ENCODE measurements around the gene GATA3. TPM values are rescaled to one million over a fixed set of nuclear protein-coding genes. Genes with fewer than 3 reads are reported as not detected.

GATA3 gene
- total and polyA plus RNA-seq, 2 of the 8 experiments (the other 6 are each of a cell fraction or from before 2014, with no cell fraction given) = 0.02 to 0.43 TPM

DNA sequence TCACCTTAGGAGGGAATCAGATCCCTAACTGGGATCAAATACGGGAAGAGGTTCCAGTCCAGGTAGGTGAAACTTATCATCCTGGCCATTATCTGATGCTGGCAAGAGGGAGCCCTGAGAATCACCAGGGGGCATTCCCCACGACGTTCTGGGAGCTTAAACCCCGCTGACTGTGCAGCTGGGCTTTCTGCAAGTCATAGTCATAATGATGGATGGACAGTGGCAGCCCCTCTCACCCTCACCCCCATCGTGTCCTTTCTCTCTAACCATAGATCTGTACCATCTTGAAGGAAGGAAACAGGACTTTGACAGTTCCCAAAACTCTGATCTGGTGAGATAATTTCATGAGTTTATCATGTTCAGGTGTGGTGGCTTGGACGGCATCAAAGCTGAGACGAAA lies 50.2 kb downstream of the GATA3 start:
- Histone ChIP-seq H2AFZ (ENCODE audit: low read length) (no peak overlapping the region), H2BK5ac (ENCODE audit: low read depth, low read length) (no peak overlapping the region), H3K4me3 (ENCODE audit: extremely low read depth in 1 of 4, insufficient read depth in 2 of 4, low read depth in 3 of 4, low read length in 4 of 4) (no peak overlapping the region), H3K56ac (replicated peaks; ENCODE audit: insufficient read length, low read depth, low read length) (no peak overlapping the region), H4K5ac (ENCODE audit: insufficient read length, low read depth, low read length) (no peak overlapping the region), H3K23ac (ENCODE audit: insufficient read length) (no peak overlapping the region), H3K79me1 (ENCODE audit: low read depth, low read length) (no peaks in the 10 kb centered on the region), H3K18ac (ENCODE audit: extremely low read depth, low read length) (no peak overlapping the region), H3K79me2 (ENCODE audit: control insufficient read depth in 1 of 2, insufficient read depth in 2 of 2, low read length in 2 of 2) (no peaks in the 10 kb centered on the region), H3K9me3 (ENCODE audit: insufficient read depth in 2 of 2, low read depth in 1 of 2, low read length in 1 of 2) (no peaks in the 10 kb centered on the region), H4K8ac (ENCODE audit: extremely low read depth, insufficient read depth, low read length) (no peak overlapping the region), H3K14ac (ENCODE audit: insufficient read length) (no peak overlapping the region), H3K4me2 (ENCODE audit: insufficient read depth in 1 of 2, low read depth in 2 of 2, low read length in 2 of 2) (no peak overlapping the region), H3K36me3 (ENCODE audit: control insufficient read depth in 2 of 4, insufficient read depth in 4 of 4, low read length in 3 of 4) (no peaks in the 10 kb centered on the region), H2BK120ac (replicated peaks; ENCODE audit: low read depth, low read length) (no peak overlapping the region), H3K4me1 (replicated peaks in 1 of 4; ENCODE audit: control insufficient read depth in 3 of 4, insufficient read depth in 4 of 4, low read length in 3 of 4) (peaks cover 3 to 7% (median 5%) of the 10 kb centered on the region in 4 experiments; a peak in 5 of 7 replicates), H4K91ac (replicated peaks; ENCODE audit: insufficient read length, low read length) (no peak overlapping the region), H3K27ac (ENCODE audit: low read depth, low read length) (no peak overlapping the region), H2AK5ac (ENCODE audit: low read depth, low read length) (no peak overlapping the region), H3K23me2 (ENCODE audit: low read depth, low read length) (no peaks in the 10 kb centered on the region), H3K4ac (replicated peaks; ENCODE audit: insufficient read length, low read depth, low read length) (no peak overlapping the region), H2BK20ac (ENCODE audit: low read length) (no peak overlapping the region), H3K27me3 (replicated peaks in 1 of 4; ENCODE audit: control insufficient read depth in 3 of 4, extremely low read depth in 1 of 4, insufficient read depth in 3 of 4, low read length in 3 of 4) (no peaks in the 10 kb centered on the region), H4K20me1 (replicated peaks in 1 of 2; ENCODE audit: control insufficient read depth in 1 of 2, insufficient read depth in 2 of 2, low read length in 2 of 2) (no peaks in the 10 kb centered on the region), H2BK15ac (ENCODE audit: low read length) (no peak overlapping the region; the same call in 1 of the 2 replicates), H2BK12ac (ENCODE audit: low read depth, low read length) (no peak overlapping the region), H3K9ac (replicated peaks in 1 of 4; ENCODE audit: extremely low read depth in 1 of 4, low read depth in 3 of 4, low read length in 3 of 4) (no peak overlapping the region)
- DNase-seq (ENCODE audit: low read depth in 1 of 2, low spot score in 2 of 2) (no peak), FAIRE-seq (no peak)
- CTCF ChIA-PET (ENCODE audit: partially characterized antibody) = no interaction called here
- POLR2A ChIA-PET (ENCODE audit: partially characterized antibody) = no interaction called here
- WGBS, 2 experiments (ENCODE audit: extremely low coverage in 1 of 2, insufficient coverage in 1 of 2, insufficient read length in 1 of 2, insufficient replicate concordance in 2 of 2, low coverage in 1 of 2, low lambda C conversion rate in 2 of 2, missing lambda C conversion rate in 1 of 2) = 86% methylated on average over 7 of the region's 7 CpGs; no CpG with 5 or more reads in 1 of the 2 experiments
- TF ChIP-seq ASH2L (IDR thresholded peaks at IDR 0.05; ENCODE audit: low read length) (no peak), JUN (IDR thresholded peaks at IDR 0.05; ENCODE audit: low read depth, low read length) (no peak), HDAC6 (IDR thresholded peaks at IDR 0.05; ENCODE audit: low read depth, low read length) (no peak), GTF2F1 (IDR thresholded peaks at IDR 0.05; ENCODE audit: borderline replicate concordance, low read depth, low read length) (no peak), MAFK (IDR thresholded peaks at IDR 0.05; ENCODE audit: low read depth, low read length) (no peak), SAP30 (IDR thresholded peaks at IDR 0.05; ENCODE audit: insufficient read depth, insufficient replicate concordance, low read length) (no peak), SUZ12 (IDR thresholded peaks at IDR 0.05; ENCODE audit: low read length) (no peak), EGR1 (IDR thresholded peaks at IDR 0.05; ENCODE audit: borderline replicate concordance, low read depth, low read length) (no peak), CHD2 (IDR thresholded peaks at IDR 0.05; ENCODE audit: low read length) (no peak)

All from H1 (cell line).